HG02588 (cell line): ENCODE measurements around the gene CCDC157.
"Not testable (repeated sequence)": the region's sequence is repeated elsewhere in the genome, so short reads cannot be mapped to it uniquely, and the experiment has no call there.

Experiments used
- ATAC-seq: cut with Tn5 transposase; IDR thresholded peaks from one replicate; pipeline ENCODE4 v1.9.1; 2021; ENCODE audit warnings: mild to moderate bottlenecking, moderate library complexity; ENCODE audit not compliant: unreplicated experiment

Gene CCDC157

DNA sequence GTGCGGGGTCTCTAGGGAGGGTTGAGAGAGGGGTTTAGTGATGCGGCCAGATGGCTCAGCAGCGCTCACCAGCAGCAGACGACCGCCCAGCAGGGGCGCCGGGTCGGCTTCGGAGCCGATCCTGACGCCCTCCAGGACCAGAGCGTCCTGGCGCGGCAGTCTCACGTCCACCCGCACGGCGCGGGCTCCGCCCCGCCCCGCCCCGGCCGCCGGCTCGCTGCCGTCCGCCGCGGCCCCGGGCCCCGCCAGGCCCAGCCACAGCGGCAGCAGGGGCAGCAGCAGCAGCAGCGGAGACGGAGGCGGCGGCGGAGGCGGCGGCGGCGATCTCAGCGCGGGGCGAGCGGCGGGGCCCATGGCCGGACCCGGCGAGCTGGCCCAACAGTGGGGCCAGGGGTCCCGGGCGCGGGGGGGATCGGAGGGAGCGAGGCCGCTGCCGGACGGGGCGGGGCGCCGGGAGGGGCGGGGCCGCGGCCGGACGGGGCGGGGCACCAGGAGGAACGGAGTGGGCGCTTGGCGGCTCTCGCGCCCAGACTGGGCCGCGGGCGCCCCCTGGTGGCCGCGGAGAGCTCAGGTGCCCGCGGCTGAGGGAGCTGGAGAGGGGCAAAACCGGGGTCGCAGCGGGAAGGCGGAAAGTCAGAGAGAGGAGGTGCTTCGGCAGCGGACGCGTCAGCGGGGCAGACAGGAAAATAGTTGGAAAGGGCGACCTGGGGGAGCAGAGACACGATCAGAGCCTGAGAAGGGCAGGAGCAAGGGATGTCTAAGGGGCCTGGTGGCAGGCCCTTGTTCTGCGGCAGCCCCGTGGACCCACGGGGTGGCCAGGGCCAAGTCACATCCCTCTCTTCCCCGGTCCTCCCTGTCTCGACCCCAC, 30.4 kb downstream of the CCDC157 start, which contains the start of gene RNF215:
RNF215 (minus strand) TSS at position 452 of the 868 bp plus-strand sequence; CDS start at position 354, 98 bp downstream.
- peak; percentile 67 for ATAC-seq

DNA sequence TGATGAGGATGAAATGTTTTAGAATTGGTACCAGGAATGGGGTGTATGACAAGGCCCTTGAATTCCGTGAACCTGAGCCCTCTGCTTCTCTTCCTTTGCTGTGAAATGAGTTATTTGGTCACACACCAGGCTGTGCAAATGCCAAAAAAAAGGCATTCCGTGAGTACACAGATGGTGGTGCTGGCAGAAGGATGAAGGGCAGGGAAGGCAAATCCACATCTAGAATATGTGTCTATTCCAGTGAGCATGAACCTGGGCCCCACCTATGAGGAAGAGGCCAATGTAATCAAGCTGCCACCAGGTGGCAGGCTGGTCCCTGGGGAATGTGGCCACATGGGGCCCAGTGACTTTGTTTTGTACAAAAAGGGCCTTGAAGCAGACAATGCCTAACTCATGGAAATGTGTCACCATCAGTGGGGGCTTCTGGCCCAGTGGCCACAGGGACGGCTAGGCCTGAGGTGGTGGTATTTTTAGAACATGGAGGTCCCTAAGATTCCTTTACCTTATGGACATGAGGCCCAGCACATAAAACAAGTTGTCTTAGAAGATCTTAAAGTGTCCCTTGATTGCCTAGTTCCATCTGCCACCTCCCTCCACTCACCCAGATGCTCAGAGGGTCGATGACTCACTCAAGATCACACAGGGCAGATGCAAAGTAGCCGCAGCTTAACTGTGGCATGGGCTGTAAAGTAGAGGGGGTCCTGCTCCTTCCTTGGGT, 34.3 kb downstream of the CCDC157 start:
- no peak for ATAC-seq

DNA sequence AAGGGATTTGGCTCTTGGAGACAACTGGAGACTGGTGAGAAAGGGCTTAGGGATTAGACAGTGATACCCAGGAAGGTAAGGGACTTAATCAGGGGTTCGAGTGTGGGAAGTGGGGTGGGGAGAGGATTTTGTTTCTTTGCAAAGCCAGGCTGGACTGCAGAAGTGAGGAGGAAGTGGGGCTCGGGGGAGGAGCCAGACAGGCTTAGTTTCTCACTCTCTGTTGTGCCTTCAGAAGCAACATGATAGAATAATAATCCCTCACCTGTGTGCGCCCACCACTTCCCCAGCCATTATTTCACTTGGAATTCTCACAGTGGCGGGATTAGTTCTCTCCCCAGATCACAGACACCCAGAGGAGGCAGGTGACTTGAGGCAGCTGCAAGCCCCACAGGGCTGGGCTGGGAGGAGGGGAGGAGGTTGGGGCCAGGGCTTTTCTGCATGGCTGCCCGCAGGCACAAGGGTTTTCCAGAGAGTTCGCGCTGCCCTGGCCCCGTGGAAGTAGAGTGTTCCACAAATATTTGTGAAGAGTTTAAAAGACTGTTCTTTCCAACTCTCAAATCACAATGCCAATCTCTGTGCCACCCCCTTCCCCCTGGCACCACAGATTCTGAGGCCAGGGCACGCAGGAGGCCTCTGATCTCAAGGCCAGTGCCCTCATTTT, 36.0 kb downstream of the CCDC157 start:
- ATAC-seq, result no peak

DNA sequence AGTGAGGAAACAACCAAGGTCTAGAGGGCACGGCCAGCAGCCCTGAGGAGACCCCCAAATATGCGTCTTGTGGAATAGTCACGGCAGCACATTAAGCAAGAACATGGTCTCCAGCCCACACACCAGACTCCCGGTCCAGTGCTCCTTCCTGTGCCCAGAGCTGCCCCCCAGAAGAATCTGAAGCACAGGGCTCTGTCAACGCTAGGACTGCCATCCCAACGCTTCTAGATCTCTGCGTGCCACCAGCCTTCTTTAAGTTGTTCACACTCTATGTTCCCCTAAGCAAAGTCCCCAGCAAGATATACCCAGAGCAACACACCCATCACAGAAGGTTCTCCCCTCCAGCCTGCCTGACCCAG, 36.5 kb downstream of the CCDC157 start:
- no peak for ATAC-seq

DNA sequence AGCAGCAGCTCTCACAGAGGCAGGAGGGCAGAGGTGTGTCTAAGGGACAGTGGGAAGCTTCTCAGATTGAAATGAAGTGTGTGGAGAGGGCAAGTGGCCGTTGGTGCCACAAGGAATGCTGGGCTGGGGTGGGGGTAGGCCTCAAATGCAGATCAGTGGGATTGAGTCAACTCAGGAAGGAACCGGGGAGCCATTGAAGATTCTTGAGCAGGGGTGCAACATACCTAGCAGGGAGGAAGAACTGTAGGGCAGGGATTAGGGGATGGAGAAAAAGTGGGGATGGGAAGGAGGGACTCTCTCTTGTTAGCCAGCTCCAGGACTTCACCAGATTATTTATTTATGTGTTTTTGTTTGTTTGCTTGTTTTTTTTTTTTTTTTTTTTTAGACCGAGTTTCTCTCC, 37.1 kb downstream of the CCDC157 start:
- ATAC-seq, result no peak

DNA sequence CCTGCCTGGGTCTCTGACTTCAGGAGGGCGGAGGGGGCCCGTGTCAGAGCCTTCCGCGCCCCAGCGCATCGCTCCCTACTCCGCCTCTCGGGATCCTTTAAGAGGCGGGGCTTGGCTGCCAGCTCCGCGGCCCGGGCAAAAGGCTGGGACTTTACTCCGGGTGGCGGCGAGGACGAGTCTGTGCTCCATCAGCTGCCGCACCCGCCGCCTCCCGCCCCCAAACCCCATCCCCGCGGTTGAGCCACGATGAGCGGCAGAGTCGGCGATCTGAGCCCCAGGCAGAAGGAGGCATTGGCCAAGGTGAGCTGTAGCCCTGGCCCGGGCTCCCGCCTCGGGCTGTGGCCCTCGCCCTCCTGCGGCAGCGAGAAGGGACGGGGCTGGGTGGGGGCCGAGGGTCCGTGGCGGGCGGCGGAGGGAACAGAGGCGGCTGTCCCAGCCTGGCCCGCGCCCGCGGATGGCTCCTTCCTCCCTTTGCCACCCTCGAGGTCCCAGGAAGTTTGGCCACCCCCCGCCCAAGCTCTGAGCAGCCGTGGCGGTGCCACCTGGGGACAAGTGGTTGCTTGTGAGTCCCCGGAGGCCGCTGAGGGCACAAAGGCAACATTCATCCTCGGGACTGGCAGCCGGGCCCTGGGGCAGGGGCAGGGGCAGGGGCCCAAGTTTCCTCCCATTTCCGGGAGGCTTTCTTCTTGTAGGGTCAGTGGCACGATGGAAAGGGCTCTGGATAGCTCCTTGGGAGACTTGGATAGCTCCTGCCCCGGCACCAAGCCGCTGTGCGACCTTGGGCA, 40.3 kb downstream of the CCDC157 start, which contains the start of gene SEC14L2:
SEC14L2 (plus strand) TSS at position 148 of the 785 bp plus-strand sequence; CDS start at position 247, 99 bp downstream.
- ATAC-seq, result no peak

DNA sequence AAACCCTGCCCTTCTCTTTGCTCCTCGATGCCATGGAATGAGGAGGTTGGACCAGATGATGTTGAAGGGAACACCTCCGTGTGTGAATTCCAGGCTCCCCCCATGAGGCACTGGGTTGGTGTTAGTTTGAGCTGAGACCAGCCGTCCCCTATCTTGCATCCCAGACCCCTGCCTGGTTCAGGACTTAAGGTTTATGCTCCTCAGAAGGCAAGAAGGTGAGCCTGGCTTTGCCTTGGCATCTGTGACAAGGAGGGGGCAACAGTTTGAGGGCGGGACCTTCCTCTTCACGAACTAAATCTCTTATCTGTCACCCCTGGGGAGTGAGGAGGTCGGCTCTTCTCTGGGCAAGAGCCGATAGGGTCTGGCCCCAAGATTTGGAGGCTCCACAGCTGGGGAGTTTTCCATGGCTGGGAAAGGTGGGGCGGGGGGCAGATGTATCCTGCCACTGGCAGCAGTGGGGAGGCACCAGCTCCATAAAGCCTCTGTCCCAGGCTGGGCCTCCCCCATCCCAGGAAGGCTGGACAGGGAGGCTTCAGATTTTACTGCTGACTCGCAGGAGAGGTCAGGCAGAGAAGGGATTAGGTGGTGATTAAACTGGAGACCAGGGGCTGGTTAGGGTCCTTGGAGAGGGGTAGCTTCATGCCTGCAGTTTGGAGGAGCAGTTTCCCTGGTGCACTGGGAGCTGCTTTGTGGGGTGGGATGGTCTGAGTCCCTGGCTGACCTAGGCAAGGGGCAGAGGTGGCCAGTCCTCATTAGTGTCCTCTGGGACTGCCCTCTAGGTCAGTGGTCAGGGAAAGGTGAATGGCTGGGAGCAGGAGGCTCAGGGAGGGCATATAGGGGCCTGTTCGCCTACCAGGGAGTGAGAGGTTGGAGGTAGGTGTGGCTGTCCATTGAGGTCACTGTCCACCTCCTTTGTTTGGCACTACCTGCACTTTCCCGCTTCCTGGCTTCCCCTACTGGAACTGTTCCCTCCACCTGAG, 41.1 kb downstream of the CCDC157 start:
- no peak for ATAC-seq

DNA sequence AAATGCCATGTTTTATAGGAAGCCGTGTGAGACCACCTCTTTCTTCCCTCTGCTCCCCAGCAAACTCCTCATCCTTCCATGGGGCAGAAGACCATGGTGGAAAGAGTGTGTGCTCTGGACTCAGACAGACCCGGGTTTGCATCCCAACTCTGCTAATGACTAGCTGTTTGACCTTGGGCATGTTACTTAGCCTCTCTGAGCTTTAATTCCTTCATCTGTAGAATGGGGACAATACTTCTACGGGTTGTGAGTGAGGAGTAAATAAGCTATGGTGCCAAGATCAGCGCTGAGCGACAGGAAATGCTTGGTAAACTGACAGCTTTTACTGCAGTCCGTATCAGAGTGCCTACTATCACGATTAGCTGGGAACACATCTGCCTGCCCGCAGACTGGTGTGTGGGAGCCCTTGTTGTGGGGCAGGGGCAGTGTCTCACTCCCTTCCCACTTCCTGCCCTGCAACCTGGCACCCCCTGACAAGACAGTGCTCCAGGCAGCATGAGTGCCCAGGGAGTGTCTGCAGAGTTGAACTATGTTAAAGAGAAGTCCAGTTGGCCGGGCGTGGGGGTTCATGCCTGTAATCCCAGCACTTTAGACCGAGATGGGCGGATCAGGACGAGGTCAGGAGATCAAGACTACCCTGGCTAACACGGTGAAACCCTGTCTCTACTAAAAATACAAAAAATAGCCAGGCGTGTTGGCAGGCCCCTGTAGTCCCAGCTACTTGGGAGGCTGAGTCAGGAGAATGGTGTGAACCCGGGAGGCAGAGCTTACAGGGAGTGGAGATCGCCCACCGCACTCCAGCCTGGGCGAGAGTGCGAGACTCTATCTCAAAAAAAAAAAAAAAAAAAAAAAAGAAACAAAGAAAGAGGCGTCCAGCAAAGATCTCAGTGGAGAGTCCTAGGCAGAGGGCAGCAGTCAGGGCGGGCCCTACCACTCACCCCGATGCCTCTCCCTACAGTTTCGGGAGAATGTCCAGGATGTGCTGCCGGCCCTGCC, 42.2 kb downstream of the CCDC157 start:
- ATAC-seq, result no peak

DNA sequence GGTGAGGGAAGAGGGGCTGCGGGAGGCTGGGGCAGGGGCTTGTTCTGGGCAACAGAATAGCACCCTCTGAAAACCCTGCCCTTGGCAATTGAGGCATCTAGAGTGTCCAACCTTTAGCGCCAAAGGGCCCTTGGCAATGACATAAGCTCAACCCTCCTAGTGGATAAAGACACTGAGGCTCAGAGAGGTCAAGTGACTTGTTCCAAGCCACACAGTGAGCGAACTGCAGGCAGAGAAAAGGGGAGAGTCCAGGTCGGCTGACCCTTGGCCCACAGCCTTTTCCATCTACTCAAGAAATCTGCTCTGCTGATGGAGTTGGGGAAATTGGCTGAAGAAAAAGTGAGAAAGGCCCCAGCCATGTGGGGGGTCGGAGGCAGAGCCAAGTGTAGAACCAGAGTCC, 42.9 kb downstream of the CCDC157 start:
- ATAC-seq, result no peak

DNA sequence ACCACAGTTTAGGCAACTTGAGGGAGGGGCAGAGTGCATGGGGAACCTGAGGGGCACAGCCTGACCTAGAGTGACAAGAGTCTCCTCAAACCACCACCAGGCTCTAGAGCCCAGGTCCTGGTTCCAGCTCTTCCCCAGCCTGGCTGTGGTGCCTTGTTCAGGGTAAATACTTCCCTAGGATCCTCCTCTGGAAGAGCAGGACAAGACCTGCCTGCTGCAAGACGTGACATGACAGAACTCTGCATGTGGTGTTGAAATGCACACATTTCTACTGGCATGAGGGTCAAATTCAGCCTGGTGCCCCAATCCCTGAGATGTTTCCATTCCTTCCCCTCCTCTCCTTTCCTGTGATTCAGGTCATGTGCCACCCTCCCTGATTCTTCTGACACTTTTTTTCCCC, 43.4 kb downstream of the CCDC157 start:
- no peak for ATAC-seq

DNA sequence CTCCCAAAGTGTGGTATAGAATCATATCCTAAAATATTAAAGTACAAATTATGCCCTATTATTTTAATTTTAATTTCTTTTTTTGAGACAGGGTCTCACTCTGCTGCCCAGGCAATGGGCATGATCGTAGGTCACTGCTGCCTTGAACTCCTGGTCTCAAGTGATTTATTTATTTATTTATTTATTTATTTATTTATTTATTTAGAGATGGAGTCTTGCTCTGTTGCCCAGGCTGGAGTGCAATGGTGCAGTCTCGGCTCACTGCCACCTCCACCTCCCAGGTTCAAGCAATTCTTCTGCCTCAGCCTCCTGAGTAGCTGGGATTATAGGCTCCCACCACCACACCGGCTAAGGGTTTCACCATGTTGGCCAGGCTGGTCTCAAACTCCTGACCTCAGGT, 44.2 kb downstream of the CCDC157 start:
- not testable (repeated sequence) for ATAC-seq

DNA sequence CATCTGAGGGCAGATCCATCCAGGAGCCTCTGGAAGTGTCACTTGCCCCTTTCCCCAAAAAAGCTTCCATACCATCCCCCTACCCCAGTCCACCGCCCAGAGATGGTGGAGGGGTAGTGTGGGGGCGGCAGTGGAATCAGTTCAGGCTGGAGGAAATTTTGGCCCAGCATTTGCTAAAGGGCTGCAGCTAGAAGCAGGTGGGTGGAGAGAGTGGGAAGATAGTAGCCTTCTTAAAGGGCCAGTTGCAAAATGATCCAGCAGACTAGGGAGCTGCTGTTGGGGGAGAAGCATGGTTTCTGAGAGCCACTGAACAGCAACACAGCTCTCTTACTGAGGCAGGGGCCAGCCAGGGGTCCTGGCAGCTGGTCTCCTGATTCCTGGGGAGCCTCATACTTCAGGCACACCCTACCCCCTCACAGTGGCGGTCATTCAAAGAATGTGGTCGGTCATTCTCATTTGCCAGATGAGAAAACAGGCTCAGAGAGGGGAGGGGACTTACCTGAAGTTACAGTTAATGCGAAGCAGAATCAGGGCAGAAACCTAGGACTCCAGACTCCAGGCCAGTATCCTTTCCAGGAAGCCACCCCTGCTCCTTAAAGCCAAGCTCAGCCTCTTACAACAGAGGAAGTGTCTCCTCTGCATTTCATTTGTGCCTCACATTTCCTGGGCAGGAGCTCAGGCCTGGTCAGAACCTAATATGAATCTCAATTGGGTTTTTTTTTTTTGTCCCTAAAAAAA, 45.4 kb downstream of the CCDC157 start:
- ATAC-seq, result no peak

DNA sequence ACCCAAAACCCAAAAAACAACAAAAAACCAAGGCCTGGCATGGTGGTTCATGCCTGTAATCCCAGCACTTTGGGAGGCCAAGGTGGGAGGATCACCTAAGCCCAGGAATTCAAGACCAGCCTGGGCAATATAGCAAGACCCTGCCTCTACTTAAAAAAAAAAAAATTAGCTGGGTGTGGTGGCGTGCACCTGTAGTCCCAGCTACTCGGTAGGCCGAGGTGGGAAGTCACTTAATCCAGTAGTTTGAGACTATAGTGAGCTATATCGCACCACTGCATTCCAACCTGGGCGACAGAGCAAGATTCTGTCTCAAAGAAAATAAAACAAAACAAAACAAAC, 45.9 kb downstream of the CCDC157 start:
- ATAC-seq, result not testable (repeated sequence)

DNA sequence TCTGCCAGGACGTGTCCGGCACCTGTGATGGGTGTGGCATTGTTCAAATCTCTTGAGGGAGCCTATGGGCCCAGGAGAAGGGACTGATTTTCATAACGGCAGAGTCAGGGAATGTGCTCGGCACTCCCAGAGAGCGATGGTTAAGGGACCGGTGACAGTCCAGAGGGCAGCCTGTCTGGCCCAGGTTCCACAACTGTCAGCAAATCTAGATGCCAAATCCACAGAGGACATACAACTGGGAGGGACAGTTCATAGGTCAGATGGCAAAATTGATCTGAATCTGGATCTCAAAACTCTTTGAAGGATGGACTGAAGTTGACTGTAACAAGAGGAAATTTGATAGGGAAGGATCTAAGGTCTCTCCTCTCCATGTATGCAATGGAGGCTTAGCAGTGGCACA, 47.5 kb downstream of the CCDC157 start:
- no peak for ATAC-seq

DNA sequence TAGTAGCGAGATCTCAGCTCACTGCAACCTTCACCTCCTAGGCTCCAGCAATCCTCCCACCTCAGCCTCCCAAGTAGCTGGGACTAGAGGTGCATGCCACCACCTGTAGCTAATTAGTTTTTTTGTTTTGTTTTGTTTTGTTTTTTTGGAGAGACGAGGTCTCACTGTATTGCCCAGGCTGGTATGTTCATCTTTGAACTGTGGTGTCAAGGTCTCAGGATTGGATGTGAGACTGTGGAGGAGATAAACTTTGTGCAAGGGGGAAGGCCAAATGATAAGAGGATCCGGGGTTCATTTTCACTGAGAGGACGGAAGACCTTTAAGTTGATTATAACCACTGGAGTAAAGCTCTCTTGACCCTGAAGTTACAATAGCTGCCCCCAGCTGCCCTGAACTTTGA, 48.9 kb downstream of the CCDC157 start:
- no peak for ATAC-seq

DNA sequence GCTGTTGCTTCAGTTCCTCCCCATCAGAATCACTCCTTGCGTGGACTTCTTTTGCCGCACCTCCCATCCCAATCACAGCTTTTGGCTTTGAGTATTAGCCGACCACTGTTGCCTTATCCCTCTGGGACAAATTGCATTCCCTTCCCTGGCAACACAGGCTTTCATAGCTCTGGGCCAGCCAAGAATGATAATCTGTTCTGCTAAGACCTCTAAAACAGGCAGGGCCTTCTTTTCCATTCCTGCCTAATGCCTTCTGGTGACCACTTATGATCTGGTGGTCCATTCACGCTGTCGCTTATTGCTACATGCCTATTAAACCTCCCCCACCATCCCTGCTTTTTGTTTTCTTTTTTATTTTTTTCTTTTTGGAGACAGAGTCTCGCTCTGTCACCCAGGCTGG, 49.6 kb downstream of the CCDC157 start:
- ATAC-seq, result no peak

DNA sequence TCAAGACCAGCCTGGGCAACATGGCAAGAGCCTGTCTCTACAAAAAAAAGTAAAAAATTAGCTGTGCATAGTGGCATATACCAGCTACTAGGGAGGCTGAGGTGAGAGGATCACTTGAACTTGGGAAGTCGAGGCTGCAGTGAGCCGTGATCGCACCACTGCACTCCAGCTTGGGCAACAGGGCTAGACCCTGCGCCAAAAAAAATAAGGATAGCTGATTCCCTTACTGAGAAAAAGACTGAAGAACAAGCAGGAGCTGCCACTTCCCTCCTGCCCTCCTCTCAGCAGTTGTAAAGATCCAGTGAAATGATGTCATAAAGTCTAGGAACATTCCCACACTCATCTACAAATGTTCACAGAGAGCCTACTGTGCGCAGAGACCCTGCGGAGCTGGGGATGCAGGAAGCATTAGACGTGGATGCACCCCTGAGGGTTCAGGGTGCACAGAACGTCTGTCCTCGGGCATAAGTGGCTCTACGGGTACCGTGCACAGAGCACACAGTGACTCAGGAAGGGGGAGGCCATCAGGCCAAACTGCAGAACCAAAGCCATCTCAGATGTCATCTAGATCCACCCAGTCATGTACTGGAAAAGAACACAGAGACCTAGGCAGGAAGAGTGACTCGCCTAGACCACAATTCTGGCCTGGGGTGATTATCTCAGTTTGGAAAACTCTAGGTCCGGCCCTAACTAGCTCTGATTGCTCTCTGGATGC, 51.7 kb downstream of the CCDC157 start:
- no peak for ATAC-seq
